ENCODE measurements around the gene APBA1.

APBA1 gene

GRCh38 chr9:69460012-69460411 lies 212.2 kb downstream of the APBA1 start:
- TF ChIP-seq CTCF (IDR thresholded peaks at IDR 0.05) = no peak

GRCh38 chr9:69458176-69458575 lies 214.0 kb downstream of the APBA1 start:
- no peak for TF ChIP-seq CTCF (IDR thresholded peaks at IDR 0.05)

GRCh38 chr9:69456201-69456600 lies 216.0 kb downstream of the APBA1 start:
- no peak for TF ChIP-seq CTCF (IDR thresholded peaks at IDR 0.05)

DNA sequence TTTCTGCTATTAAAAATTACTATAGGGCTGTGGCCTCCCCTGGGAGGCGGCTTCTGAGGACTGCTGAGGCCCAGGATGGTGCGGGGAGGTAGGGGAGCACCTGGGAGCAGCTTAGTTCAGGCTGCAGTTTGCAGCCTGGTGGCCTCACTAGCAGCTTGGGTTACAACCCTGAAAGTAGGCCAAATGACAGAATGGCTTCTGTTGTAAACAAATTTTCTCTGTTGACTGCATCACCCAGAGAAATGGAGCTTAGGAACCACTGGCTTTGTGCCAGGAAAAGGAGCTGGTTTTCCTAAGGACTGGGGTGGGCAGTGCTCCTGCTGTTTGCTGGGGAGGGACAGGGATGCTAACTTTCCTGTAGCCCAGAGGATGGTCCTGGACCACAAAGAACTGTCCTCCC lies 216.9 kb downstream of the APBA1 start:
- TF ChIP-seq CTCF (IDR thresholded peaks at IDR 0.05) = no peak

DNA sequence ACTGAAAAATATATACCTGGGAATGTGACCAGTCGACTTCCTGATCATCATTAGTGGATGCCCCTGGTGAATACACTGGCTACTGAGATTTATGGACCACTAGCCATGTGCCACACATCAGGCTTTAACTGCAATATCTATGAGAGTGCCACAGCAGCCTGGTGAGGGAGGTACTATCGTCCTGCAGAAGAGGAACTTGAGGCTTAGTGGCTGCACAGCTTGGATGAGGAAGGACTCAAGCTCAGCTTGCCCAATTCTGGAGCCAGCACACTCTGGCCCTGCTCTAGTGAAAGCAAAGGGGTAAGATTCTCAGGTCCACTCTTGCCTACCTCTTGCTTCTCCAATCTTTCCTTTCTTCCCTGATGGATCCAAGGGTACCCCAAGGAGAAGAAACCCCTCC lies 217.8 kb downstream of the APBA1 start:
- TF ChIP-seq CTCF (IDR thresholded peaks at IDR 0.05) = no peak

- no peak for TF ChIP-seq CTCF (IDR thresholded peaks at IDR 0.05)
These were observed 218.4 kb downstream of the APBA1 start for GRCh38 chr9:69453746-69454145.

DNA sequence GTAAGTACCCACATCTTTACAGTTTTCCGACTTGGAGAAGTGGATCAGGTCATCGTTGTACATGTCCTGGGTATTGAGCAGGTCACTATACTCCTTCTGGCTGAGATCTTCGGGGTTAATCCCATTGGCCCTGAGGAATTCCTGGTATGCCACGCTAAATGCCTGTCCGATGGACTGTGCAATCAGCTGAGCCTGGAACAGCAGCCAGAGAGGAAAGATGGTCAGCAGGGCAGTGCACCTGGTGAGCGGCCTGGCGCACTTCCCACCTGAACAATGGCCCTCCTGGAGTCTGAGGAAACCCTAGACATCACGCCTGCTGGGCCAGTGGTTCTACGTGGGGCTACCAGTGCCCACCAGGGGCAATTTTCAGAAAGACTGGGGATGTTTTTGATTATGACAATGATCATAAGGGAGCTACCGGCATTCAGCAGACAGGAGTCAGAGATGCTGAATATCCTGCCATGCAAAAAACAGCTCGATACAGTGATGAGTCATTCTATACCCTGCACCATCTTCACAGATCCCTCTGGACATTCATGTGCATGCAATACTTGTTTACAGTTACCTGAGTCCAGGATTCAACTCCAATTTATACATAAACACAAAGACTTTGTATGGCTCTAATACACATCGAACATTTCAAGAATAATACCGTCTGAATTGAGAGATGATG lies 219.9 kb downstream of the APBA1 start:
- TF ChIP-seq CTCF (IDR thresholded peaks at IDR 0.05) = no peak

DNA sequence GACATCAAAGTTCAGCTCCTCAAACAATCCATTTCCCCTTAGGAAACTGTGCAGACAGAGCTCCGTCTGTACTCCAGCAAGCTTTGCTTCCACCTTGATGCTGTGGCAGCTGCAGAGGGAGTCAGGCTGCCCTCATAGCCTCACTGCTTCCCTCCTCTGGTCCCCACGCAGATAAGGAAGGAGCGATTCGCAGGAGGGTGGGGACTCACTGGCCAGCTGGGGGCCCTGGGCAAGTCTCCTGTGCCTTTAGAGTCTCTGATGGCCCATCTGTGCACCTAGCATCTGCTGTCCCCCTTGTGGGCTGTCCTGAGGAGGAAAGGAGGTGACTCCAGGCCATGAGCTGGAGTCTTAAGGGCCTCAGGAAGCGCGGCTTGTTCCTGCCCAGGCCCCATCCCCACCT lies 225.7 kb downstream of the APBA1 start:
- no peak for TF ChIP-seq CTCF (IDR thresholded peaks at IDR 0.05)
